Stimulated activated memory B cell treated with anti-CD40 and anti-IgM and Interleukin-4, amounts not matched to agents 10 μg/mL and 1 μg/mL and 100 μg/mL, for 72 hours (primary cell): ENCODE results near the gene ITGB7.

Experiments used
- ATAC-seq: fragments of 150-1000 bp; cut with Tn5 transposase; 2 replicates; pipeline ENCODE4 v1.10.0; 2021
- H3K27ac Mint-ChIP-seq: one replicate; pipeline ENCODE4 v1.8.0; 2022; ENCODE audit warnings: mild to moderate bottlenecking, mixed read lengths
- H3K27me3 Mint-ChIP-seq: one replicate; pipeline ENCODE4 v1.8.0; 2022; ENCODE audit warnings: mixed read lengths
- H3K36me3 Mint-ChIP-seq: one replicate; pipeline ENCODE4 v1.8.0; 2022; ENCODE audit warnings: mixed read lengths
- H3K4me1 Mint-ChIP-seq: one replicate; pipeline ENCODE4 v1.8.0; 2022; ENCODE audit warnings: mixed read lengths
- H3K4me3 Mint-ChIP-seq: one replicate; pipeline ENCODE4 v1.8.0; 2022; ENCODE audit warnings: mild to moderate bottlenecking, moderate library complexity, mixed read lengths
- H3K9me3 Mint-ChIP-seq: one replicate; pipeline ENCODE4 v1.8.0; 2022; ENCODE audit warnings: mixed read lengths

ITGB7 gene, protein sequence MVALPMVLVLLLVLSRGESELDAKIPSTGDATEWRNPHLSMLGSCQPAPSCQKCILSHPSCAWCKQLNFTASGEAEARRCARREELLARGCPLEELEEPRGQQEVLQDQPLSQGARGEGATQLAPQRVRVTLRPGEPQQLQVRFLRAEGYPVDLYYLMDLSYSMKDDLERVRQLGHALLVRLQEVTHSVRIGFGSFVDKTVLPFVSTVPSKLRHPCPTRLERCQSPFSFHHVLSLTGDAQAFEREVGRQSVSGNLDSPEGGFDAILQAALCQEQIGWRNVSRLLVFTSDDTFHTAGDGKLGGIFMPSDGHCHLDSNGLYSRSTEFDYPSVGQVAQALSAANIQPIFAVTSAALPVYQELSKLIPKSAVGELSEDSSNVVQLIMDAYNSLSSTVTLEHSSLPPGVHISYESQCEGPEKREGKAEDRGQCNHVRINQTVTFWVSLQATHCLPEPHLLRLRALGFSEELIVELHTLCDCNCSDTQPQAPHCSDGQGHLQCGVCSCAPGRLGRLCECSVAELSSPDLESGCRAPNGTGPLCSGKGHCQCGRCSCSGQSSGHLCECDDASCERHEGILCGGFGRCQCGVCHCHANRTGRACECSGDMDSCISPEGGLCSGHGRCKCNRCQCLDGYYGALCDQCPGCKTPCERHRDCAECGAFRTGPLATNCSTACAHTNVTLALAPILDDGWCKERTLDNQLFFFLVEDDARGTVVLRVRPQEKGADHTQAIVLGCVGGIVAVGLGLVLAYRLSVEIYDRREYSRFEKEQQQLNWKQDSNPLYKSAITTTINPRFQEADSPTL

GRCh38 chr12:53207042-53207441 is at the start of gene ITGB7:
TSS of gene ITGB7 (minus strand) at chr12:53207251. CDS start at chr12:53200443, 6,808 bp downstream.
- Mint-ChIP-seq H3K4me3 (peak within 1 kb of the TSS; percentile 86), H3K4me1 (peaks cover 64% of the 10 kb centered on the region), H3K9me3 (no peaks in the 10 kb centered on the region), H3K27ac (peak within 1 kb of the TSS; percentile 86), H3K36me3 (peaks cover 9% of the 10 kb centered on the region), H3K27me3 (no peaks in the 10 kb centered on the region)
- peak; percentile 91 for ATAC-seq

DNA sequence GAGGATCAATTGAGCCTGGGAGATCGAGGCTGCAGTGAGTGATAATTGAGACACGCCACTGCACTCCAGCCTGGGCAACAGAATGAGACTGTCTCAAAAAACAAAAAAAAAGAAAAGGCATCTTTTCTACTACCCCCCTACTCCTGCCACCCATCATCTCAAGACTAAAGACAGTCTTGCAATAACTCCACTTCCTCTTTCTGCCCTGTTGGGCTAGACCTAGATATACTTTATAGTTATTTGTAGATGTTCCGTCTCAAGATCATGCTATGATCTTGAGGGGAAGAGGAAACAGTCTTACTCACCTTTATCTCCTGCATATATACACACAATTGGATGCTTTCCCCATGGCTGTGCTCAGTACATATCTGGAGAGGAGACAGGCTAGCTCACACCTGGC is 48.9 kb upstream of the ITGB7 start:
- peaks cover 18% of the 10 kb centered on the region for H3K36me3 Mint-ChIP-seq
- H3K4me1 Mint-ChIP-seq = peaks cover 70% of the 10 kb centered on the region
- peak; percentile 94 for ATAC-seq
- H3K27me3 Mint-ChIP-seq = no peaks in the 10 kb centered on the region
- peak overlapping the region; percentile 44 for H3K4me3 Mint-ChIP-seq
- no peaks in the 10 kb centered on the region for H3K9me3 Mint-ChIP-seq
- H3K27ac Mint-ChIP-seq = peak overlapping the region; percentile 92

GRCh38 chr12:53254816-53255545 is 47.9 kb upstream of the ITGB7 start:
- Mint-ChIP-seq H3K9me3 (no peaks in the 10 kb centered on the region), H3K4me1 (peaks cover 71% of the 10 kb centered on the region), H3K4me3 (no peak overlapping the region), H3K27ac (peak overlapping the region; percentile 92), H3K27me3 (no peaks in the 10 kb centered on the region), H3K36me3 (peaks cover 18% of the 10 kb centered on the region)
- ATAC-seq = no peak

GRCh38 chr12:53253298-53253697 is 46.2 kb upstream of the ITGB7 start:
- Mint-ChIP-seq H3K27ac (peak overlapping the region; percentile 86), H3K9me3 (no peaks in the 10 kb centered on the region), H3K27me3 (no peaks in the 10 kb centered on the region), H3K4me1 (peaks cover 57% of the 10 kb centered on the region), H3K4me3 (peak overlapping the region; percentile 93), H3K36me3 (peaks cover 18% of the 10 kb centered on the region)
- ATAC-seq = no peak

- Mint-ChIP-seq H3K4me3 (peak overlapping the region; percentile 93), H3K9me3 (no peaks in the 10 kb centered on the region), H3K27ac (peak overlapping the region; percentile 86), H3K4me1 (peaks cover 48% of the 10 kb centered on the region), H3K36me3 (peaks cover 18% of the 10 kb centered on the region), H3K27me3 (no peaks in the 10 kb centered on the region)
- ATAC-seq = no peak
These were observed 45.4 kb upstream of the ITGB7 start for GRCh38 chr12:53252349-53252916.

GRCh38 chr12:53251477-53252348 is 44.7 kb upstream of the ITGB7 start:
- Mint-ChIP-seq H3K27ac (peak overlapping the region; percentile 86), H3K27me3 (no peaks in the 10 kb centered on the region), H3K9me3 (no peaks in the 10 kb centered on the region), H3K4me3 (peak overlapping the region; percentile 93), H3K36me3 (peaks cover 18% of the 10 kb centered on the region), H3K4me1 (peaks cover 46% of the 10 kb centered on the region)
- peak; percentile 85 for ATAC-seq

DNA sequence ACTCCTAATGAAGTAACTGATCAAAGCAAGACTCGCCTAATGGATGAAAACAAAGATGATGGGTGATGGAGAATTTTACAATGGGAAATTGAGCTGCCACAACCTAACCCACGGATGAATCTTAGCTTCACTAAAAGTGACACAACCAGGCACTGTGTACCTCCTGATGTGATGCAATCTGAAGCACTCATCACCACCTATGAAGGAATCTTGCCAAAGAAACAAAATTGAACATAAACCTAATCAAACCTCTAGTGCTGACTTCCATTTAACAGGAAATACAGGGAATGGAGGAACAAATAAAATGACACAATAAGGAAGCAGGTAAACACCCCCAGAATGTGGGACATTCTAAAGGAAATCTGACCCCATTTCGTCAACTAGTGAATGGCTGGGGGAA is 38.2 kb upstream of the ITGB7 start:
- H3K36me3 Mint-ChIP-seq = no peaks in the 10 kb centered on the region
- H3K27ac Mint-ChIP-seq = no peak overlapping the region
- no peaks in the 10 kb centered on the region for H3K27me3 Mint-ChIP-seq
- ATAC-seq = no peak
- no peaks in the 10 kb centered on the region for H3K9me3 Mint-ChIP-seq
- no peak overlapping the region for H3K4me3 Mint-ChIP-seq
- peaks cover 21% of the 10 kb centered on the region for H3K4me1 Mint-ChIP-seq

DNA sequence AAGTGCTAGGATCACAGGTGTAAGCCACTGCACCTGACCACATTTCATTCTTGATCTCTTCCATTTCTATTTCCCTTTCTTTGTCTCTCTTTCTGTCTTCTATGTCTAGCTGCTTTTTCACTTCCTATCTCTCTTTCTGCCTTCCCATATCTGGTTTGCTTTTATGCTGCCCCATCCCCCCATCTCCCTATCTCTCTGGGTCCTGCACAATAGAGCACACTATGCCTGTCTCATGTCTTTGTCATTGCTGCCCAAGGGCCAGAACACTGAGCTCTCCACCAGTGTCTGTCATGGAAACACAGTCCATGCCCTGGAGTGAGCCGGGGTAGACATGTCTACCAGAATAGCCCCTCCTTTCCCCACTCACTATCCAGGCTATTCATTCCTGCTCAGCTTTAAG is 37.3 kb upstream of the ITGB7 start:
- Mint-ChIP-seq H3K9me3 (no peaks in the 10 kb centered on the region), H3K27me3 (no peaks in the 10 kb centered on the region), H3K36me3 (no peaks in the 10 kb centered on the region), H3K4me1 (peaks cover 27% of the 10 kb centered on the region), H3K4me3 (no peak overlapping the region), H3K27ac (peak overlapping the region; percentile 18)
- no peak for ATAC-seq

DNA sequence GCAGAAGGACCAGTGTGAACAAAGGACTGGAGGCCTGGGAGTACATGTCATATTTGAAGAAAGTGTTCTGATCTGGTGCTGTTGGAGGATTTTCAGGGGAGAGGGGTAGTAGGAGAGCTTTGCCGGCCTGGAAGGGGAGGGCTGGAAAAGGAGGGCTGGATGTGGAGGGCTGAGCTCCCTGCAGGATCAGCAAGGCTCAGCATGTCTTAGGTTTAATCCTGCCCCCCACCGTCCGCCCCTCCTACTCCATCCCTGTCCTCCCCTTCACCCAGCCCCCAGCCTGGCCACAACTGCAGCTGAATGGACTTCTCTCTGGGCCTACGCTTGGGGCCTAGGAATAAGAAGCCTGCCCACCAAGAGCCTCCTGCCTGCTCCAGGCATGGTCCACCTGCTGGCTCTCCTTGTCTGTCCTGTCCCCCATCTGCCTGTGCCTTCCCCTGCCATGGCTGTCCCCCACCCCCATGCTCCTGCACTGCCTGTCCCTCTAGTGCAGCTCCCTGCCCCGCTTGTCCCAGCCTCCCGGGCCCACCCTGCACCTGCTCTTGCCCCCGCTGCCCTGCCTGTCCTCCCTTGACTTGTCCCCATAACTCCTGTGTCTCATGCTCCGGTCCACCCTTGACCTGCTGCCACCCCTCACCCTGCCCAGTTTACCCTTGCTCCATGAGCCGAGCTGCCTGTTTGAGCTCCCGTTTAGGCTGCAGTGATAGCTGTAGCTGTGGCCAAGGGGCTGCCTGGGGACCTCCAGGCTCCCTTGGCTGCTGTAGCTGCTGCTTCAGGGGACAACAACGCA is 34.8 kb upstream of the ITGB7 start:
- Mint-ChIP-seq H3K27ac (peak overlapping the region; percentile 7), H3K4me1 (peaks cover 38% of the 10 kb centered on the region), H3K9me3 (no peaks in the 10 kb centered on the region), H3K27me3 (no peaks in the 10 kb centered on the region), H3K36me3 (no peaks in the 10 kb centered on the region), H3K4me3 (no peak overlapping the region)
- peak; percentile 47 for ATAC-seq

DNA sequence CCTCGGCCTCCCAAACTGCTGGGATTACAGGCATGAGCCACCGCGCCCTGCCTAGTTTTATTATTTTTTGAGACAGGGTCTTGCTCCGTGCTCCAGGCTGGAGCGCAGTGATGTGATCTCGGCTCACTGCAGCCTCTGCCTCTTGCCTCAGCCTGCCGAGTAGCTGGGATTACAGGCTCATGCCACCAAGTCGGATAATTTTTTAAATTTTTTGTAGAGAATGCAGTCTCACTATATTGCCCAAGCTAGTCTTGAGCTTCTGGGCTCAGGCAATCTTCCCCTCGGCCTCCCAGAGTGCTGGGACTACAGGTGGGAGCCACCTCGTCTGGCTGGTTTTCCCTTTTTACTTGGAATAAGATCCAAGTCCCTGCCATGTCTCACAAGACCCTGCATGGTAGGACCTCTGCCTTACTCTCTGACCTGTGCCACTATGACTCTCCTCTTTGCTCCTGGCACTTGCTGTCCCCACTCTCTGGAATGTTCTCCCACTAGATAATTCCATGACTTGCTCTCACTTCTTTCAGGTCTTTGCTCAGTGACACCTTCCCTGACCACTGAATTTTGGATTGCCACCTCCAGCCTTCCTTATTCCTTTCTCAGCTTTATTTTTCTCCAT is 32.7 kb upstream of the ITGB7 start:
- ATAC-seq = no peak
- Mint-ChIP-seq H3K36me3 (no peaks in the 10 kb centered on the region), H3K27me3 (no peaks in the 10 kb centered on the region), H3K9me3 (no peaks in the 10 kb centered on the region), H3K27ac (peak overlapping the region; percentile 39), H3K4me3 (no peak overlapping the region), H3K4me1 (peaks cover 54% of the 10 kb centered on the region)

DNA sequence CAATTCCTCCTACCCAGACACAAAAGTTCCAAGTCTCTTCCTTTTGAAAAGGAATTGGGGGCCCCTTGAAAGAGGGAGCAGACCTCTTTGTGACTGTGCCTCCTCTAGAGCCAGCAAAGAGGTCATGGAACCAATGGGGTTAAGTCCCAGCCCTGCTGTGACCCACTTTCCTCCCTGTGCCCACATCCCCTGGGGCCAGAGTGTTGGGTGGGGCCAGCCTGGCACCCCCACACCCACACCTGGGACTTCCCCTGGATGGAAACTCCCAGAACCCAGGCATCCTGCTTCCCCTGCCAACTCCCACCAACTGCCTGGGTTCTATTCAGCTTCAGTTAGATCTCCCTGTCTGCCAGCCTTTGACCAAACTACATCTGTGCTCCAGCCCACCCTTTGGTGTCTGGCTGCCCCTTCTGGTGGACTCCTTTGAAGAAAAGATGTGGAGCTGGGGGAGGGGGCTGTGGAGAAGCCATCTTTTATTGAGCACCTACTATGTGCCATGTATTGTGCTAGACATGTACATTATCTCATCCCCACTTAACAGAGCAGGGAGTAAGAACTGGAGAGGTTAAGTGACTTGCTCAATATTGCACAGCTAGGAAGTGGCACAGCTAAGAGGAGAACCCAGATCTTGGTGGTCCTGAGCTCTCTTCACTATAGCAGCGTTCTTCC is 29.5 kb upstream of the ITGB7 start:
- Mint-ChIP-seq H3K27ac (peak overlapping the region; percentile 77), H3K4me1 (peaks cover 56% of the 10 kb centered on the region), H3K9me3 (no peaks in the 10 kb centered on the region), H3K36me3 (no peaks in the 10 kb centered on the region), H3K27me3 (no peaks in the 10 kb centered on the region), H3K4me3 (peak overlapping the region; percentile 17)
- peak; percentile 35 for ATAC-seq

DNA sequence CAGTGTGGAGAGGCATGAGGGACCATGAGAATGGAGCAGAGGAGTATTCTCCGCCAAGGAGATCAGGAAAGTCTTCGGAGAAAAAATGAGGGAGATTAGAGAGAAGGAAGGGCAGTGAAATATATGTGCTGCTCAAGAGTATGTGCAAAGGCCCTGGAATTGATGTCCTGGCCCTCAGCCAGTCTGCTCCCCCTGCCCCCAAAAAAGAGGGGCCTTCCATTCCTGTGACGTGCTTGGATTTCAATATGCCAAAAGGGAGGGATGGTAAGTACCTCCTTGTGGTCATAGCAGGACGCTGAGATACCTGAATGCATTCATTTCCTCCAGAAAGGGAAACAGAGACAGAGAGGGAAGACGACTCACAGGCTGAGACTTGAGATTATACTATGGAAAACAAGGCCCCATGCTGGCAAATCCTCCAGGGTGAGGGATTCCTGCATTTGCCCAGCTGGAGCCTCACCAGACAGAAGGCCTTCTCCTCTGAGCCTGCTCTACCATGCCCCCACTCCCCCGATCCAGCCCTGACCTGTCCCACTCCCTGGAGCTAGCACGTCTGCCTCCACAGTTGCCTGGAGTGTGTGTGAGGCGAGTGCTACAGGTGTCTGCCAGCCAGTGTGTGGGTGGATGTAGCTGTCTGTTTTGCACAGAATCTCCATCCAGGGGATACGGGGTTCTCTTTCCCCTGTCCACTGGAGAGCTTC is 28.8 kb upstream of the ITGB7 start:
- Mint-ChIP-seq H3K4me1 (peaks cover 51% of the 10 kb centered on the region), H3K9me3 (no peaks in the 10 kb centered on the region), H3K4me3 (no peak overlapping the region), H3K36me3 (no peaks in the 10 kb centered on the region), H3K27ac (peak overlapping the region; percentile 77), H3K27me3 (no peaks in the 10 kb centered on the region)
- no peak for ATAC-seq
